GM21515 (cell line): ENCODE measurements around the gene GHRL.
"Not testable (repeated sequence)": the region's sequence is repeated elsewhere in the genome, so short reads cannot be mapped to it uniquely, and the experiment has no call there.

ENCODE experiments used
- ATAC-seq: cut with Tn5 transposase; IDR thresholded peaks from one replicate; pipeline ENCODE4 v1.9.1; 2021; ENCODE audit not compliant: unreplicated experiment

Gene GHRL

GRCh38 chr3:10300087-10300486 lies 7.3 kb upstream of the GHRL start:
- no peak for ATAC-seq

GRCh38 chr3:10299679-10300078 lies 6.9 kb upstream of the GHRL start:
- ATAC-seq, result no peak

DNA sequence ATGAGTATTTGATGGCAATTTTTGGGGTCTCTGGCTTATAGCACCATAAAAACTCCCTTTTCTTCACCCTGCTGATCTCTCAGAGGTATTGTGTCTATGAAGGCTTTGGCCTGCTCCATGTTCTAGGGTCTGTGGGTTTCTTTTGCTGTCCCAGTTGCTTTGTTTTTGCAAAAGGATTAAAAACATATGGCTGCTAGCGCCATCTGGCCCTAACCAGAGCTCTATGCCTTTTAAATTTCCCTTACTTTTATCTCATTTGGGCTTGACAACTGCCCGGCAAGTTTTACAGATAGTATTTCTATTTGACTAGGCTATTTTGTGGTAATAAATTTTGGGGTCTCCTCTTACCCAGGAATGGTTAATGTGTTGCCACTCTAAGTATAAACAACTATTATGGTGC lies 6.4 kb upstream of the GHRL start:
- ATAC-seq, result no peak

DNA sequence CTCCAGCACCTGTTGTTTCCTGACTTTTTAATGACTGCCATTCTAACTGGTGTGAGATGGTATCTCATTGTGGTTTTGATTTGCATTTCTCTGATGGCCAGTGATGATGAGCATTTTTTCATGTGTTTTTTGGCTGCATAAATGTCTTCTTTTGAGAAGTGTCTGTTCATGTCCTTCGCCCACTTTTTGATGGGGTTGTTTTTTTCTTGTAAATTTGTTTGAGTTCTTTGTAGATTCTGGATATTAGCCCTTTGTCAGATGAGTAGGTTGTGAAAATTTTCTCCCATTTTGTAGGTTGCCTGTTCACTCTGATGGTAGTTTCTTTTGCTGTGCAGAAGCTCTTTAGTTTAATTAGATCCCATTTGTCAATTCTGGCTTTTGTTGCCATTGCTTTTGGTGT lies 5.3 kb upstream of the GHRL start:
- ATAC-seq, result not testable (repeated sequence)

GRCh38 chr3:10294030-10294586 lies 1.4 kb upstream of the GHRL start:
- ATAC-seq, result no peak

- no peak for ATAC-seq
Observed at GRCh38 chr3:10291641-10292040, 1.1 kb downstream of the GHRL start.

DNA sequence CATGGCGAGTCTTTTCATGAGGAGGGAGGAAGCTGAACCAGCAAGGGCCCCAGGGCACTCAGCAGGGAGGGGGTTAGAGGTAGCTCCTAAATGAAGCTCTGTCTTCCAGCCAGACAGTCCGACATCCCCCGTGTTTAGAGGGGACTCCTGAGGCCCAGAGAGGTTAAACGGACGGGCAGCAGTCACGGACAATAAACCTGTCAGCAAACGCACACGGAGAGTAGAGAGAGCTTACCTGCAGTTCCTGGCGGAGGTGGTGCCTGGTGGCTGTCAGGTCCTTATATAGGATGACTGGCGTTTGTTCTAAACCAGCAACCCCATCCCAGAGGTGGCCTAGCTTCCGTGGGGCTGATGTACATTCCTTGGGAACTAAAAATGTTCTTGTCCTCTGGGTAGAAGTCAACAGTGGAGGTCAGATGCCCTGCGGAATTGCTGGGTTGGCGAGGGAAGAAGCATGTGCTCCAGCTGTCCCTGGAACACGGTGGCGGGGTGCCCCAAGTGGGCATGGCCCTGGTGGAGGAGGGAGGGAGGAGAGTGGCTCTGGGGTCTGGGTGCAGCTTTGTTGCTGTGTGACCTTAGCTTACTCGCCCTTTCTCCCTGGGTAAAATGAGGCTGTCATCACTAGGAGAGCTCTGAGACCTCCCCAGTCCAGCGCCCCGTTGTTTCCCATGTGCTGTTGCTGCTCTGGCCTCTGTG lies 2.1 kb downstream of the GHRL start:
- no peak for ATAC-seq

- ATAC-seq, result no peak
Observed at GRCh38 chr3:10289787-10290355, 2.9 kb downstream of the GHRL start.

DNA sequence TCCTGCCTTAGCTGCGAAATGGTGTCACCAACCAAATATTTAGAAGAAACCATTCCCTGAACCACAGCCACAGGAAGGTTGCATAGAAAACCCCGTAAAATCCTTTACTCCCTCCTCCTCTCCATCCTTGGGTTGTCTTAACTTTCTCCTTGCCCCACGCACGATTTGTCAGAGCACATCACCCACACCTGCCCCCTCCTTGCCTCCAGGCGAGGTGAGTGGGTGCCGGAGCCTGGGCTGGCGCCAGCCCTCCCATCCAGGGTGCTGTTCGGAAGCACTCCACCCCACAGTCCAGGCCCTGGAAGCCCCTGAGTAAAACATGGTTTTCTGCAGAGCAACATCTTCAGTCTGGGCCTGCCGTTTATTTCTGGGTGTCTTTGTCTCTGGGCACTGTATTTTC lies 3.7 kb downstream of the GHRL start:
- ATAC-seq, result no peak

DNA sequence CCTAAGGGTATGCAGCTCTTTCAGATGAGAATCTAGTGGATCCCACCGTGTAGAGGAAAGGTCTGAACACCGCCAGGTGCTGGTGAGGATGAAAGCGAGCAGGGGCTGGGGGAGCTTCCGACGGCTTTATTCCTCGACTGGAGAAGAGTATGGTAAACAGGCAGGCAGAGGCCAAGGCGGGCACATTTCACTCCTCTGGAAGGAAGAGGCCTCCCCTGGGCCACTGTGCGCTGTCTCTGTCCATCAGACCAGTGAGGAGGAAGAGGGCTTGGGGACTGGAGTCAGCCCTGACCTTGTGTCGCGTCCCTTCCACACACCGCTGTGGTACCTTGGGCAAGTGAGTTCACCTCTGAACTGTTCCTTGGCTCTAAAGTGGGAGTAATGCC lies 4.2 kb downstream of the GHRL start:
- ATAC-seq, result no peak

DNA sequence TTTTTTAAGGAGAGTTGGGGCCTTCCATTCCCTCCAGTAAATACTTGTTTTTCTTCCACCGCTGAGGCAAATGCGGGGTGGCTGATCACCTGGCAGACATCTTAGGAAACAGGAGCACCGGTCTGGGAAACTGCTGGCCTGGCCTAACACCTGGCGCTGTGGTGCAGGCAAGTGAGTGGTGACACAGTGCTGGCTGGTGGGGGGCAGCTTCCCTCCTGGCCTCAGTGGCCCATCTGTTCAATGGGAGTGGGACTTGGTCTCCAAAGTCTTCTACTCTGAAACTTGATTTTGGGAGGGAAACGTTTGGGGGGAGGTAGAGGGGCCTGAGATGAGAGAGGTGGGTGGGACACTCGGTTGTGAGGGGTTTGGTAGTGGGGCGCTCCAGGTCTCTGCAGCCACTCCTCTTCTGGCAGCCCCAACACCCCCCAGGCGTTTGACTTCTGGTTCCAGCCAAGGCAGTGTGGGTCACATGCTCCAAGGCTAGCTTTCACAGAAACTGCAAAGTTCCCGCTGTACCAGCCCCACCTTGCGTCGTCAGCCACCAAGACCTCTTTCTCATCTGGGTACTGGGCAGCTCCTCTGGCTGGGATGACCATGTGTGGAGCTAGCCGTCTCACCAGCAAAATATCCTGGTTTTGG lies 4.7 kb downstream of the GHRL start:
- no peak for ATAC-seq

DNA sequence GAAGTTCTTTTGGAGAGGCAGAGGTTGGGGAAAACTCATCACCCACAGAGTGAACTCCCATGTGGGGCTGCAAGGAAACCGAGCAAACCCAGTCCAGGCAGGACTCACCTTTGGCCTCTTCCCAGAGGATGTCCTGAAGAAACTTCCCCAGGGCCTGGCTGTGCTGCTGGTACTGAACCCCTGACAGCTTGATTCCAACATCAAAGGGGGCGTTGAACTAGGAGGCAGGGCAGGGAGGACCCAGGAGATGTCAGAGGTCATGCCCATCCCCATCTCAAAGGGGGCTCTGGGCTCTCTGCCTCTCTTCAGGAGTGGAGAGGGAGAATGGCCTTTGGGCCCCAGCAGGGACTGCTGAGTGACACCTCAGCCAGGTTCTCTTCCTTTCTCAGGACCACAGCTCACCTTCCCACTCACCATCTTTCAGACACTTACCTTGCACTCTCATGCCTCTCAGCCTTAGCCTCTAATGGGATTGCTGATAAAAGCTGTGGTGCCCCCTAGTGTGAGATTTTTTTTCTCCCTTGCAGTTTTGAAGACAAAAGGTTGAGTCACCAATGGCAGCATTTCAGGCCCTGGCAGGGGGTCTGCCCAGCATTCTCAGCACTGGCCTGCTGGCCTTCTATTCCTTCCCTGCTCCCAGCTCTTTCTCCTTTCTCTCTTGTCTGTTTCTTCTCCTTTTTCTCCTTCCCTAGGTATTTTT lies 6.0 kb downstream of the GHRL start:
- ATAC-seq, result no peak

DNA sequence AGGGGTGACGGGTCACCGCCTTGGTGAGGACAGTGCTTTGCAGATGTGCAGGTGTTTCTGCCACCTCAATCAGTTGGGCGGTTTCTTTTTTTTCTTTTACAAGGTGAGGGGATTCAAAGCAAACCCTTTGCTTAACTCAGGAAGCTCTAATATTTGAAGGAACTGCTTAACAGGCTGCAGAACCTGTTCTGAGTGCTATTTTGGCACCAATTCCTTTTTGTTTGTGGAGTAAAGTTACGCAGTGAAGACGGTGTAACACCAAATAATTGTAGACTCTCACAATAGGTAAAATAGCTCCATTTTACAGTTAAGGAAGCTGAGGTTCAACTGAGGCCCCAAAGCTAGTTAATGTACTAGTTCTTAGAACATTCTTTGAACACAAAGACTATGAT lies 6.6 kb downstream of the GHRL start:
- no peak for ATAC-seq

- ATAC-seq, result no peak
Observed at GRCh38 chr3:10285272-10286132, 7.2 kb downstream of the GHRL start.

- ATAC-seq, result no peak
Observed at GRCh38 chr3:10284496-10284895, 8.3 kb downstream of the GHRL start.

DNA sequence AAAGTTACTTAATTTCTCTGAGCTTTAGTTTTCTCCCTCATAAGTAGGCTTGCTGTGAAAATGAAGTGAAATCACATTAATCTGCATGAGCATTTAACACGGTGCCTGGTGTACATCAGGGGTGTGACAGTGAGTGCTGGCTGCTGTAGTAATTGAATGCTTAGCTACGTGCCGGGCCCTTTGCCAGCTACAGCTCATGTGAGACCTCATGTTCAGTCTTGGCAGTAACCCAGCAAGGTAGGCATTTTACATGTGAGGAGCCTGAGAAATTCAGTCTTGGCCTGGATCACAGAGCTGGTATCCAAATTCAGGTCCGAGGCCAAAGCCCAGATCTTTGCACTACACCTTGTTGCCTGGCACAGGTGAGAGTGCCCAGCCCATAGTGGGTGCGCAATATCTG lies 9.1 kb downstream of the GHRL start:
- ATAC-seq, result no peak

DNA sequence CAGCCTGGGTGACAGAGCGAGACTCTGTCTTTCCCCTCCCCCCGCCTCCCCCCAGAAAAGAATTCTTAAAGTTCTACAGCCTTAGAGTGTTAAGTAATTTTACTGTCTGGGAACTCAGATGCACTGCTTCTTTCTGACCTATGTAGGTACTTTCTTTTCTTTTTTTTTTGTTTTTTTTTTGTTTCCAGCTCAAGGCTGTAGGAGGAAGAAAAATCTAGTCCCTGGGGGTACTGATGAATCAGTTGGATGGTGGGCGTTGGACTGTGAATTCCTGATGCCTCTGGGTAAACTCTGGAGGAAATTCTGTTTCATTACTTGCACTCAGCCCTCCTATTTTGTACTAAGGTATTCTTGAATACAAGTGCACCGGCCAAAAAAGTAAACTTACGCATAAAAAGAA lies 10.8 kb downstream of the GHRL start:
- no peak for ATAC-seq

DNA sequence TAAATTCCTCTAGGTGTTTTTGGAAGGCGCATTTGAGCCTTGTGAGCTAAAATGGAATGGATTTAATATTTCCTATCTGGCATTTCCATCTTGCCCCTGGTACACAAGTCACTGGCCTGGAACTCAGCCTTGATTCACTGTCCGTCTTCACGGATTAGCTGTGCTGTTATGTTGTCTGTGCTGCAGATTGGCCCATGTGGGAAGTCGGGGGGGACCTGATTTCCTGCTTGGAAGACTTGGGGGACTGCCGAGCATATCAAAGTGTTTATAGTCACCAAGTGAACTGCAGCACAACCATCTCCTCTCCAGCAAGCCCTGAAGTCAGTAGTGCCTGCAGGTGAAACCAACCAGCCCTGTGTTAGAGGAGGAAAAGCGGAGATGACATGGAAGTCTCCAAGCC lies 12.2 kb downstream of the GHRL start:
- ATAC-seq, result no peak

DNA sequence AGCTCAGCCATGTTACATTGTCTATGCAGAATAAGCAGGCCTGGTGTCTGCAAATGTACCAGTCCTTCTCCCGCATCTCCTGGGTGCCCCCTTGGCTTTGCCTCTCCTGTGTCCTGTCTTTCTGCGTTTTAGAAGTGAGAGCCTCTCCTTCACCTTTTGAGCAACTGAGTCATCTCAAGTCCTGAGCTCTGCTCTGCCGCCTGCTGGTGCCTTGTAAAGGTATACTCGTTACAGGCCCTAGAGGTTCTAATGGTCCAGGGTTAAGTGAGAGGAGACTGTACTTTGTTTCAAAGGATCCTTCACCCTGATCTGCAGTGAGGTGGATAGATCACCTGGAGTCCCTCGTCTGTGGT lies 12.6 kb downstream of the GHRL start:
- no peak for ATAC-seq

- no peak for ATAC-seq
Observed at GRCh38 chr3:10279384-10280176, 13.2 kb downstream of the GHRL start.
